ENCODE measurements around the gene MYL7.
"Not testable (repeated sequence)": the region's sequence is repeated elsewhere in the genome, so short reads cannot be mapped to it uniquely, and the experiment has no call there.

MYL7 gene

GRCh38 chr7:44171901-44172300 lies 30.8 kb upstream of the MYL7 start:
- DNase-seq (ENCODE audit: low spot score): not testable (repeated sequence)

- no peak for DNase-seq (ENCODE audit: low spot score)
These were observed 26.8 kb upstream of the MYL7 start for GRCh38 chr7:44167920-44168319.

GRCh38 chr7:44163591-44163990 lies 22.5 kb upstream of the MYL7 start:
- DNase-seq (ENCODE audit: low spot score): peak; percentile 93

GRCh38 chr7:44162785-44163395 lies 21.8 kb upstream of the MYL7 start:
- DNase-seq (ENCODE audit: low spot score): no peak

- no peak for DNase-seq (ENCODE audit: low spot score)
These were observed 21.0 kb upstream of the MYL7 start for GRCh38 chr7:44162179-44162578.

- no peak for DNase-seq (ENCODE audit: low spot score)
These were observed 20.2 kb upstream of the MYL7 start for GRCh38 chr7:44161371-44161770.

GRCh38 chr7:44159824-44160630 lies 18.9 kb upstream of the MYL7 start:
- DNase-seq (ENCODE audit: low spot score): no peak

GRCh38 chr7:44158873-44159631 lies 17.9 kb upstream of the MYL7 start:
- no peak for DNase-seq (ENCODE audit: low spot score)

GRCh38 chr7:44158096-44158872 lies 17.2 kb upstream of the MYL7 start:
- no peak for DNase-seq (ENCODE audit: low spot score)

- no peak for DNase-seq (ENCODE audit: low spot score)
These were observed 16.3 kb upstream of the MYL7 start for GRCh38 chr7:44157116-44158080.

GRCh38 chr7:44156453-44157010 lies 15.4 kb upstream of the MYL7 start:
- no peak for DNase-seq (ENCODE audit: low spot score)

GRCh38 chr7:44155191-44156185 lies 14.4 kb upstream of the MYL7 start:
- no peak for DNase-seq (ENCODE audit: low spot score)

- DNase-seq (ENCODE audit: low spot score): no peak
These were observed 13.6 kb upstream of the MYL7 start for GRCh38 chr7:44154703-44155102.

GRCh38 chr7:44153948-44154335 lies 12.8 kb upstream of the MYL7 start:
- DNase-seq (ENCODE audit: low spot score): no peak

- DNase-seq (ENCODE audit: low spot score): no peak
These were observed 12.1 kb upstream of the MYL7 start for GRCh38 chr7:44152971-44153947.

- no peak for DNase-seq (ENCODE audit: low spot score)
These were observed 10.8 kb upstream of the MYL7 start for GRCh38 chr7:44151956-44152355.

GRCh38 chr7:44150966-44151941 lies 10.1 kb upstream of the MYL7 start:
- no peak for DNase-seq (ENCODE audit: low spot score)

Measured in AG20443 (cell line).